A673 (cell line): Measurements from ENCODE around the gene RANBP10. TPM values are rescaled to one million over a fixed set of nuclear protein-coding genes. Genes with fewer than 3 reads are reported as not detected.
A peak's percentile ranks its signal among the peaks of the same experiment; 100 is the strongest.

ENCODE experiments used
- BruUV-seq: library from RNA; stranded (reverse); fragments of 400-500 nt; replicated peaks from 2 replicates; lab custom pipeline; 2021; lab: Mats Ljungman, UMichigan
- CTCF ChIA-PET: fragments of 300-600 bp; sonication (Branson Sonifier 250); formaldehyde crosslinking; loops from one replicate; lab custom pipeline; 2022; ENCODE audit warnings: antibody characterized with exemption; lab: Charles Lee
- POLR2A ChIA-PET: fragments of 300-600 bp; sonication (Branson Sonifier 250); formaldehyde crosslinking; loops from one replicate; lab custom pipeline; 2022; ENCODE audit warnings: antibody characterized with exemption; ENCODE audit not compliant: low non-redundant PET; lab: Charles Lee
- DNase-seq: peaks from one replicate; pipeline ENCODE4 v3.0.0-alpha.2; 2015; ENCODE audit warnings: low spot score
- H3K27ac ChIP-seq: fragments of 200-600 bp; sonication (generic); 2 replicates; pipeline ENCODE4 v1.5.1; 2016; ENCODE audit warnings: mixed run types, low read depth, mild to moderate bottlenecking, mixed read lengths, antibody characterized with exemption, low read length; ENCODE audit not compliant: poor library complexity, severe bottlenecking
- H3K27me3 ChIP-seq: fragments of 200-600 bp; sonication (generic); replicated peaks from 2 replicates; pipeline ENCODE4 v1.6.1; 2017; ENCODE audit warnings: mixed run types, low read depth, mild to moderate bottlenecking, mixed read lengths, antibody characterized with exemption, low read length; ENCODE audit not compliant: insufficient read depth, poor library complexity
- H3K36me3 ChIP-seq: fragments of 200-600 bp; sonication (generic); 2 replicates; pipeline ENCODE4 v1.6.1; 2016; ENCODE audit warnings: mixed run types, mild to moderate bottlenecking, mixed read lengths, antibody characterized with exemption, low read length; ENCODE audit not compliant: insufficient read depth, poor library complexity, severe bottlenecking
- H3K4me1 ChIP-seq: fragments of 200-600 bp; sonication (generic); 2 replicates; pipeline ENCODE4 v1.6.1; 2017; ENCODE audit warnings: mixed run types, mild to moderate bottlenecking, mixed read lengths, antibody characterized with exemption, low read length; ENCODE audit not compliant: insufficient read depth, poor library complexity, severe bottlenecking
- H3K4me3 ChIP-seq: fragments of 200-600 bp; sonication (generic); 2 replicates; pipeline ENCODE4 v1.5.1; 2016; ENCODE audit warnings: low read depth, mixed run types, mild to moderate bottlenecking, mixed read lengths, low read length; ENCODE audit not compliant: poor library complexity, severe bottlenecking
- H3K9me3 ChIP-seq: fragments of 200-600 bp; sonication (generic); 2 replicates; pipeline ENCODE4 v1.6.1; 2016; ENCODE audit warnings: mixed run types, low read depth, mild to moderate bottlenecking, mixed read lengths, antibody characterized with exemption, low read length; ENCODE audit not compliant: poor library complexity, severe bottlenecking
- CTCF ChIP-seq: fragments of 300-800, 200-600 bp; sonication (generic); conservative IDR thresholded peaks from 2 replicates; pipeline ENCODE4 v1.5.1; 2017; ENCODE audit warnings: low read depth, mild to moderate bottlenecking, antibody characterized with exemption, low read length, moderate library complexity, mixed read lengths
- EZH2 ChIP-seq: fragments of 200-600 bp; sonication (generic); IDR thresholded peaks from 2 replicates; pipeline ENCODE4 v1.6.1; 2017; ENCODE audit warnings: borderline replicate concordance, low read depth, mild to moderate bottlenecking, mixed read lengths, antibody characterized with exemption, low read length; ENCODE audit not compliant: poor library complexity, severe bottlenecking
- intact Hi-C: fragments of 100-400 bp; cut with micrococcal nuclease; formaldehyde crosslinking; loops from one replicate; pipeline ENCODE4 v1.10.0; 2022; ENCODE audit not compliant: unreplicated experiment
- total RNA-seq: library from RNA; stranded (reverse); gene quantifications from 2 replicates; pipeline ENCODE4 v1.2.3, GENCODE V29; 2021

Gene RANBP10
- total RNA-seq, 1 experiment from 2014 or later: 28.0 TPM

DNA sequence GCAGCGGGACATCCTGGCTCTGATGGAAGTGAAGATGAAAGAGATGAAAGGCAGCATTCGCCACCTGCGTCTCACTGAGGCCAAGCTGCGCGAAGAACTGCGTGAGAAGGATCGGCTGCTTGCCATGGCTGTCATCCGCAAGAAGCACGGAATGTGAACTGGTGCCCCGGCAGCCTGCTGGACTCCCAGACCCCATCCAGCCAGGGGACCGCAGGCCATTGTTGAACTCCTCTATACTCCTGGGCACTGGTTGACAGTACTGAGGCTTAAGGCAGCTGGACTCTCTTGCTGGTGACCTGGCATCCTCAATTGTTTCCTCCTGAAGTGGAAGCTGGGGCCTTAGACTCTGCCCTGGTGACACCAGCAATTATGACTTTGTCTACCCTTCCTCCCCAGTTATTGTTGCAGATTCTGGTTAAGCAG is 37.0 kb upstream of the RANBP10 start:
- BruUV-seq: TSS peak; percentile 18
- no peak for DNase-seq
- H3K27me3 ChIP-seq: no peaks in the 10 kb centered on the region
- no peak for TF ChIP-seq CTCF
- no peak for TF ChIP-seq EZH2
- H3K27ac ChIP-seq: peak overlapping the region; percentile 99
- peaks cover 34% of the 10 kb centered on the region for H3K4me1 ChIP-seq
- intact Hi-C loops: no loop called here
- peak overlapping the region; percentile 89 for H3K4me3 ChIP-seq
- ChIA-PET CTCF (no interaction called here), POLR2A (no interaction called here)
- H3K36me3 ChIP-seq: no peaks in the 10 kb centered on the region
- H3K9me3 ChIP-seq: no peaks in the 10 kb centered on the region

DNA sequence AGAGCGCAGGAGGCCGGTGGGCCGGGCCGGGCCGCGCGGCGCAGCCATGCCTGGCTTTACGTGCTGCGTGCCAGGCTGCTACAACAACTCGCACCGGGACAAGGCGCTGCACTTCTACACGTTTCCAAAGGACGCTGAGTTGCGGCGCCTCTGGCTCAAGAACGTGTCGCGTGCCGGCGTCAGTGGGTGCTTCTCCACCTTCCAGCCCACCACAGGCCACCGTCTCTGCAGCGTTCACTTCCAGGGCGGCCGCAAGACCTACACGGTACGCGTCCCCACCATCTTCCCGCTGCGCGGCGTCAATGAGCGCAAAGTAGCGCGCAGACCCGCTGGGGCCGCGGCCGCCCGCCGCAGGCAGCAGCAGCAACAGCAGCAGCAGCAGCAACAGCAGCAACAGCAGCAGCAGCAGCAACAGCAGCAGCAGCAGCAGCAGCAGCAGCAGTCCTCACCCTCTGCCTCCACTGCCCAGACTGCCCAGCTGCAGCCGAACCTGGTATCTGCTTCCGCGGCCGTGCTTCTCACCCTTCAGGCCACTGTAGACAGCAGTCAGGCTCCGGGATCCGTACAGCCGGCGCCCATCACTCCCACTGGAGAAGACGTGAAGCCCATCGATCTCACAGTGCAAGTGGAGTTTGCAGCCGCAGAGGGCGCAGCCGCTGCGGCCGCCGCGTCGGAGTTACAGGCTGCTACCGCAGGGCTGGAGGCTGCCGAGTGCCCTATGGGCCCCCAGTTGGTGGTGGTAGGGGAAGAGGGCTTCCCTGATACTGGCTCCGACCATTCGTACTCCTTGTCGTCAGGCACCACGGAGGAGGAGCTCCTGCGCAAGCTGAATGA is 36.4 kb upstream of the RANBP10 start:
- no peaks in the 10 kb centered on the region for H3K27me3 ChIP-seq
- intact Hi-C loops: no loop called here
- H3K27ac ChIP-seq: peak overlapping the region; percentile 99
- peaks cover 29% of the 10 kb centered on the region for H3K4me1 ChIP-seq
- ChIA-PET CTCF (no interaction called here), POLR2A (no interaction called here)
- no peaks in the 10 kb centered on the region for H3K36me3 ChIP-seq
- H3K9me3 ChIP-seq: no peaks in the 10 kb centered on the region
- H3K4me3 ChIP-seq: peak overlapping the region; percentile 89
- TF ChIP-seq EZH2 (no peak), CTCF (peak; percentile 33; the same call in 1 of the 2 replicates)
- BruUV-seq: no TSS peak
- DNase-seq: peak; percentile 74

GRCh38 chr16:67841816-67842508 is 35.6 kb upstream of the RANBP10 start, which contains the start of gene THAP11:
TSS of gene THAP11 (plus strand) at chr16:67842320. CDS start at chr16:67842555, 235 bp downstream.
- no peaks in the 10 kb centered on the region for H3K36me3 ChIP-seq
- POLR2A ChIA-PET: no interaction called here

More at GRCh38 chr16:67841816-67842508, 35.6 kb upstream of the RANBP10 start, which contains the start of gene THAP11:
- CTCF ChIA-PET: no interaction called here
- TF ChIP-seq CTCF (peak; percentile 85), EZH2 (no peak)
- no peaks in the 10 kb centered on the region for H3K27me3 ChIP-seq
- BruUV-seq: no TSS peak
- intact Hi-C loops: no loop called here
- peak within 1 kb of the TSS; percentile 89 for H3K4me3 ChIP-seq
- DNase-seq: peak; percentile 98
- H3K9me3 ChIP-seq: no peaks in the 10 kb centered on the region
- peaks cover 29% of the 10 kb centered on the region for H3K4me1 ChIP-seq
- peak within 1 kb of the TSS; percentile 99 for H3K27ac ChIP-seq
